GM12878 (cell line): Measurements from ENCODE around the gene UBE2Z. TPM values are rescaled to one million over a fixed set of nuclear protein-coding genes. Genes with fewer than 3 reads are reported as not detected.

Experiments
- ATAC-seq: fragments of 200-7000 bp; cut with Tn5 transposase; 3 replicates; pipeline ENCODE4 v1.9.1; 2020; ENCODE audit warnings: mild to moderate bottlenecking, moderate library complexity
- BruUV-seq: library from RNA; stranded (reverse); fragments of 400-500 nt; replicated peaks from 2 replicates; lab custom pipeline; 2021; lab: Mats Ljungman, UMichigan
- CTCF ChIA-PET: fragments of 300-600 bp; sonication (Branson Sonifier 250); formaldehyde crosslinking; extraction: SDS; loops from one replicate; lab custom pipeline; 2021; ENCODE audit warnings: inconsistent platforms; lab: Yijun Ruan, JAX
- POLR2A ChIA-PET: fragments of 350-600 bp; formaldehyde crosslinking; extraction: SDS; loops from one replicate; lab custom pipeline; 2021; ENCODE audit warnings: inconsistent platforms; lab: Charles Lee
- RAD21 ChIA-PET: fragments of 300-600 bp; sonication (Branson Sonifier 250); formaldehyde crosslinking; loops from one replicate; lab custom pipeline; 2023; ENCODE audit warnings: antibody characterized with exemption; ENCODE audit not compliant: unreplicated experiment; lab: Charles Lee
- SMC1A ChIA-PET: fragments of 300-600 bp; sonication (Branson Sonifier 250); formaldehyde crosslinking; loops from one replicate; lab custom pipeline; 2023; ENCODE audit not compliant: unreplicated experiment, uncharacterized antibody; lab: Charles Lee
- DNase-seq: peaks from one replicate; pipeline ENCODE4 v3.0.0-alpha.2; 2011; ENCODE audit warnings: low read depth, low spot score
- FAIRE-seq: peaks from 3 replicates; lab custom pipeline; 2011; peaks lifted over from hg19 to GRCh38; lab: Jason Lieb, UNC
- H2AFZ ChIP-seq: 2 replicates; pipeline ENCODE4 v1.6.0; 2011; ENCODE audit warnings: low read depth, low read length, control low read depth; ENCODE audit not compliant: control insufficient read depth
- H3K27ac ChIP-seq: 2 replicates; pipeline ENCODE4 v1.5.1; 2011; ENCODE audit warnings: control low read depth; ENCODE audit not compliant: control insufficient read depth, insufficient read depth
- H3K27me3 ChIP-seq, 2 experiments: replicated peaks in 1 of 2; 2 replicates each; pipeline versions ENCODE4 v1.6.0 to v1.6.1; 2011; ENCODE audit warnings: low read length in 1 of 2; ENCODE audit not compliant: control insufficient read depth in 2 of 2, insufficient read depth in 2 of 2
- H3K36me3 ChIP-seq, 2 experiments: 2 replicates each; pipeline ENCODE4 v1.5.1; 2011; ENCODE audit warnings: low read length in 1 of 2; ENCODE audit not compliant: control insufficient read depth in 2 of 2, insufficient read depth in 2 of 2
- H3K4me1 ChIP-seq: 2 replicates; pipeline ENCODE4 v1.6.1; 2011; ENCODE audit warnings: mild to moderate bottlenecking, low read length, moderate library complexity, mixed read lengths; ENCODE audit not compliant: control insufficient read depth, insufficient read depth
- H3K4me2 ChIP-seq: 2 replicates; pipeline ENCODE4 v1.6.0; 2011; ENCODE audit warnings: control low read depth; ENCODE audit not compliant: control insufficient read depth, insufficient read depth
- H3K4me3 ChIP-seq: fragments of 200-600 bp; sonication (generic); 2 replicates; pipeline ENCODE4 v1.5.1; 2016
- H3K79me2 ChIP-seq: 2 replicates; pipeline ENCODE4 v1.6.0; 2011; ENCODE audit warnings: low read length; ENCODE audit not compliant: control insufficient read depth, insufficient read depth
- H3K9ac ChIP-seq: 2 replicates; pipeline ENCODE4 v1.8.0; 2011; ENCODE audit warnings: low read length, control low read depth, mixed read lengths; ENCODE audit not compliant: control insufficient read depth, insufficient read depth
- H3K9me3 ChIP-seq: replicated peaks from 3 replicates; pipeline ENCODE4 v1.5.1; 2011; ENCODE audit warnings: mild to moderate bottlenecking, low read length; ENCODE audit not compliant: control insufficient read depth, insufficient read depth
- H4K20me1 ChIP-seq: 2 replicates; pipeline ENCODE4 v1.6.0; 2011; ENCODE audit not compliant: control insufficient read depth, insufficient read depth
- BHLHE40 ChIP-seq, 2 experiments: fragments of 450-650 bp in 1 of 2; IDR thresholded peaks; 2 replicates each; pipeline ENCODE4 v1.6.1; 2011 to 2017; ENCODE audit warnings: low read depth in 2 of 2, borderline replicate concordance in 1 of 2, improper control_type of control experiment in 1 of 2, low read length in 1 of 2, mild to moderate bottlenecking in 1 of 2
- CHD4 ChIP-seq: fragments of 200-600 bp; sonication (generic); IDR thresholded peaks from 2 replicates; pipeline ENCODE4 v1.6.1; 2016; ENCODE audit warnings: mild to moderate bottlenecking
- KDM1A ChIP-seq: fragments of 200-600 bp; sonication (generic); IDR thresholded peaks from 2 replicates; pipeline ENCODE4 v1.6.1; 2016; ENCODE audit warnings: borderline replicate concordance
- LARP7 ChIP-seq: fragments of 450-650 bp; IDR thresholded peaks from 2 replicates; pipeline ENCODE4 v1.6.1; 2017; ENCODE audit warnings: mild to moderate bottlenecking
- RBBP5 ChIP-seq: fragments of 200-600 bp; sonication (generic); conservative IDR thresholded peaks from 2 replicates; pipeline ENCODE4 v1.6.1; 2016
- SMAD5 ChIP-seq: IDR thresholded peaks from 2 replicates; pipeline ENCODE4 v1.6.1; 2016; ENCODE audit warnings: antibody characterized with exemption, low read depth
- WGBS: methylation state at CpG from one replicate; pipeline ENCODE4 v1.1.6; 2016; ENCODE audit warnings: low lambda C conversion rate; ENCODE audit not compliant: insufficient replicate concordance, insufficient coverage; ENCODE audit errors: missing lambda C conversion rate; 5-methylcytosine and 5-hydroxymethylcytosine counted together
- in situ Hi-C: fragments of 300-500 bp; cut with MboI; formaldehyde crosslinking; loops from 9 replicates; pipeline ENCODE4 v1.14.3; 2018; ENCODE audit warnings: mixed read lengths
- intact Hi-C: fragments of 100-400 bp; cut with micrococcal nuclease; formaldehyde crosslinking; loops from one replicate; pipeline ENCODE4 v1.14.2; 2022; ENCODE audit not compliant: unreplicated experiment
- polyA plus RNA-seq, 11 experiments: library from polyadenylated mRNA; depleted of rRNA in 4 of 11; unstranded in 6 of 11; stranded (reverse) in 5 of 11; fragments of >200 nt; fragmentation: Nextera tagmentation in 4 of 11; fragmentation: Illumina TruSeq in 1 of 11; extraction: Ambion mirVana in 4 of 11; extraction: Trizol in 1 of 11; gene quantifications; 1 replicate in 1 of 11; 2 replicates in 10 of 11; pipeline versions ENCODE4 v1.2.1 to v1.2.3, GENCODE V29; 2011 to 2016; ENCODE audit warnings: inconsistent platforms in 2 of 11, missing spikeins in 2 of 11, low read depth in 1 of 11
- total RNA-seq, 4 experiments: library from RNA; depleted of rRNA in 3 of 4; stranded (reverse); fragments of >200 nt in 3 of 4; fragmentation: Illumina TruSeq in 1 of 4; extraction: Trizol in 1 of 4; gene quantifications; 2 replicates each; pipeline versions ENCODE4 v1.2.1 to v1.2.3, GENCODE V29; 2013 to 2021
- TF ChIP-seq, protein P1 (sequence below): fragments of 450-650 bp; IDR thresholded peaks from 2 replicates; pipeline ENCODE4 v1.6.1; 2017; ENCODE audit warnings: mild to moderate bottlenecking, moderate library complexity
- TF ChIP-seq, protein P2 (sequence below): fragments of 450-650 bp; IDR thresholded peaks from 2 replicates; pipeline ENCODE4 v1.6.1; 2016; ENCODE audit warnings: mild to moderate bottlenecking
- TF ChIP-seq, protein P3 (sequence below): fragments of 450-650 bp; IDR thresholded peaks from 2 replicates; pipeline ENCODE4 v1.6.1; 2017; ENCODE audit warnings: mild to moderate bottlenecking, low read depth, inconsistent platforms; ENCODE audit not compliant: poor library complexity, severe bottlenecking

UBE2Z gene
- total and polyA plus RNA-seq, 10 of the 15 experiments (the other 5 are each of a cell fraction or from before 2014, with no cell fraction given): 23.1 to 191 (median 57.4) TPM

DNA sequence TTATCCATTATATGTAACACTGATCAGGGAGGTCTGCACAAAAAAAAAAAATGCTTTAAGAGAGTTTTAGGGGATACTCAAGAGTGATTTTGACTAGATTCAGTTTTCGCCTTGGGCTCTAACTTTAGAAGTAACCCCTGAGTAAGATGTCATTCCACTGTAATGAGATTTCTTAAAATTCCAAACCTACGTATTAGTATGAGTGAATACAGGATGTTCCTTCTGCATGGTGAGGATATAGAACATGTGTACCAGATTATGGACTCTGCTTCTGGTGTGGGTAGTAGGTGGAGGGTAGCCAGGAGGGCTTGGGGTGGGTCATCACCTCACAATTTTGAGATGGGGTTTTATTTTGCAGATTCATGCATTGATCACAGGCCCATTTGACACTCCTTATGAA is 4.3 kb downstream of the UBE2Z start (continued):
- TF ChIP-seq, protein P1, sequence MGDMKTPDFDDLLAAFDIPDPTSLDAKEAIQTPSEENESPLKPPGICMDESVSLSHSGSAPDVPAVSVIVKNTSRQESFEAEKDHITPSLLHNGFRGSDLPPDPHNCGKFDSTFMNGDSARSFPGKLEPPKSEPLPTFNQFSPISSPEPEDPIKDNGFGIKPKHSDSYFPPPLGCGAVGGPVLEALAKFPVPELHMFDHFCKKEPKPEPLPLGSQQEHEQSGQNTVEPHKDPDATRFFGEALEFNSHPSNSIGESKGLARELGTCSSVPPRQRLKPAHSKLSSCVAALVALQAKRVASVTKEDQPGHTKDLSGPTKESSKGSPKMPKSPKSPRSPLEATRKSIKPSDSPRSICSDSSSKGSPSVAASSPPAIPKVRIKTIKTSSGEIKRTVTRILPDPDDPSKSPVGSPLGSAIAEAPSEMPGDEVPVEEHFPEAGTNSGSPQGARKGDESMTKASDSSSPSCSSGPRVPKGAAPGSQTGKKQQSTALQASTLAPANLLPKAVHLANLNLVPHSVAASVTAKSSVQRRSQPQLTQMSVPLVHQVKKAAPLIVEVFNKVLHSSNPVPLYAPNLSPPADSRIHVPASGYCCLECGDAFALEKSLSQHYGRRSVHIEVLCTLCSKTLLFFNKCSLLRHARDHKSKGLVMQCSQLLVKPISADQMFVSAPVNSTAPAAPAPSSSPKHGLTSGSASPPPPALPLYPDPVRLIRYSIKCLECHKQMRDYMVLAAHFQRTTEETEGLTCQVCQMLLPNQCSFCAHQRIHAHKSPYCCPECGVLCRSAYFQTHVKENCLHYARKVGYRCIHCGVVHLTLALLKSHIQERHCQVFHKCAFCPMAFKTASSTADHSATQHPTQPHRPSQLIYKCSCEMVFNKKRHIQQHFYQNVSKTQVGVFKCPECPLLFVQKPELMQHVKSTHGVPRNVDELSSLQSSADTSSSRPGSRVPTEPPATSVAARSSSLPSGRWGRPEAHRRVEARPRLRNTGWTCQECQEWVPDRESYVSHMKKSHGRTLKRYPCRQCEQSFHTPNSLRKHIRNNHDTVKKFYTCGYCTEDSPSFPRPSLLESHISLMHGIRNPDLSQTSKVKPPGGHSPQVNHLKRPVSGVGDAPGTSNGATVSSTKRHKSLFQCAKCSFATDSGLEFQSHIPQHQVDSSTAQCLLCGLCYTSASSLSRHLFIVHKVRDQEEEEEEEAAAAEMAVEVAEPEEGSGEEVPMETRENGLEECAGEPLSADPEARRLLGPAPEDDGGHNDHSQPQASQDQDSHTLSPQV: no peak
- TF ChIP-seq, protein P2, sequence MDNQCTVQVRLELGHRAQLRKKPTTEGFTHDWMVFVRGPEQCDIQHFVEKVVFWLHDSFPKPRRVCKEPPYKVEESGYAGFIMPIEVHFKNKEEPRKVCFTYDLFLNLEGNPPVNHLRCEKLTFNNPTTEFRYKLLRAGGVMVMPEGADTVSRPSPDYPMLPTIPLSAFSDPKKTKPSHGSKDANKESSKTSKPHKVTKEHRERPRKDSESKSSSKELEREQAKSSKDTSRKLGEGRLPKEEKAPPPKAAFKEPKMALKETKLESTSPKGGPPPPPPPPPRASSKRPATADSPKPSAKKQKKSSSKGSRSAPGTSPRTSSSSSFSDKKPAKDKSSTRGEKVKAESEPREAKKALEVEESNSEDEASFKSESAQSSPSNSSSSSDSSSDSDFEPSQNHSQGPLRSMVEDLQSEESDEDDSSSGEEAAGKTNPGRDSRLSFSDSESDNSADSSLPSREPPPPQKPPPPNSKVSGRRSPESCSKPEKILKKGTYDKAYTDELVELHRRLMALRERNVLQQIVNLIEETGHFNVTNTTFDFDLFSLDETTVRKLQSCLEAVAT: no peak

DNA sequence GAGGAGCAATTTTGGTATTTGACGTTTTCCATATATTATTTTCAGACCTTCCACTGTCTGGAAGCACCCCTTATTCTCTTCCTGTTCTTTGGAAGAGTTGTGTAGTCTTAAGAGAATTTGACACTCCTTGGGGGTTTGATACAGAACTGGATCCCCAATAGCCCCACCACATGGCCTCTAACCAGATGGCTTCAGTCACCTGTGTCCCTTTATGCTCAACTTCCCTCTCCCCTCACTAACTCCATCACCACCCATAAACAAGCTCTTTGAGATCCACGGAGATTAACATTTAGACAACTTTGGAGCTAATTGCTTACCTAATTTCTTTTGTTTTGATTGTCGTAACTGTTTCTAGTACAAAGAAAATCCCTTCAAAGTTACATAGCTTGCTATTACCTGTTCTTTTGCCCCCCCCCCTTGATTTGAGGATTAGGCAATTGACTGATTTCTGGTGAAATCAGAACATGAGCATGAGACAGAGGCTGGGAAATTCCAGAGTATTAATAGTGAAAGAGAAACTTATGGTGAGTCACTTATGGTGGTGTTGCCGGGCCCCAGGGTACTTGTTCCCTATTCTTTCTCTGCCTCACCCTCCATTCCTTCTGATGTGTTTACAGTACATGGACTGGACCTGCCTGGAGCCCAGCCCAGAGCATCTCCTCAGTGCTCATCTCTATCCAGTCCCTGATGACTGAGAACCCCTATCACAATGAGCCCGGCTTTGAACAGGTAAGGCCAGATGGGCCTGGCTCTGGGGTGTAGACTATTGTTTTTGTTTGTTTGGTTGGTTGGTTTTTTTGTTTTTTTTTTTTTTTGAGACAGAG is 7.5 kb downstream of the UBE2Z start:
- H4K20me1 ChIP-seq: no peaks in the 10 kb centered on the region
- peak; percentile 86 for ATAC-seq
- H3K27ac ChIP-seq: peak overlapping the region; percentile 93
- H3K9ac ChIP-seq: peak overlapping the region; percentile 69
- peak overlapping the region; percentile 21; the same call in 1 of the 2 replicates for H2AFZ ChIP-seq
- ChIA-PET SMC1A (interaction anchor here (0.8 to 2.9 kb wide), 13 partner anchors 10 to 117 kb away, joined by 3 to 16 read pairs (median 4); partner anchors contain the start of genes ATP5MC1 and SNF8), POLR2A (interaction anchor here (0.6 to 3.0 kb wide), 16 partner anchors 14 to 1848 kb away, joined by 3 to 11 read pairs (median 4); partner anchors contain the start of genes ATP5MC1 and SNF8), CTCF (interaction anchor here (0.5 to 1.7 kb wide), 12 partner anchors 10 to 1823 kb away, joined by 3 to 12 read pairs (median 3); no protein-coding TSS in a partner anchor), RAD21 (interaction anchor here (0.6 to 2.3 kb wide), 10 partner anchors 16 to 299 kb away, joined by 3 to 22 read pairs (median 4); partner anchors contain the start of gene ATP5MC1)
- FAIRE-seq: peak; percentile 23
- H3K36me3 ChIP-seq: peaks cover 3 to 41% of the 10 kb centered on the region in 2 experiments
- H3K4me3 ChIP-seq: peak overlapping the region; percentile 43
- BruUV-seq: no TSS peak
- H3K79me2 ChIP-seq: peaks cover 65% of the 10 kb centered on the region
- no peaks in the 10 kb centered on the region for H3K9me3 ChIP-seq
- under 1% methylated on average over 5 of the region's 5 CpGs for WGBS
- H3K27me3 ChIP-seq: no peaks in the 10 kb centered on the region
- DNase-seq: peak; percentile 74
- intact Hi-C loops: loop anchor here (2.0 to 5.0 kb wide), 2 partner anchors 29 to 302 kb away; partner anchors contain the start of gene SNF8
- H3K4me1 ChIP-seq: peaks cover 33% of the 10 kb centered on the region
- peak overlapping the region; percentile 93 for H3K4me2 ChIP-seq
- in situ Hi-C loops: no loop called here
- TF ChIP-seq SMAD5 (no peak), RBBP5 (no peak), BHLHE40 (IDR thresholded peaks at IDR 0.05; ENCODE audit: borderline replicate concordance in 1 of 2, low read depth in 2 of 2, low read length in 1 of 2) (peak in 1 of 2 experiments; percentile 35; a peak in 1 of 4 replicates), KDM1A (no peak), CHD4 (no peak), LARP7 (no peak)
- TF ChIP-seq, protein P3, sequence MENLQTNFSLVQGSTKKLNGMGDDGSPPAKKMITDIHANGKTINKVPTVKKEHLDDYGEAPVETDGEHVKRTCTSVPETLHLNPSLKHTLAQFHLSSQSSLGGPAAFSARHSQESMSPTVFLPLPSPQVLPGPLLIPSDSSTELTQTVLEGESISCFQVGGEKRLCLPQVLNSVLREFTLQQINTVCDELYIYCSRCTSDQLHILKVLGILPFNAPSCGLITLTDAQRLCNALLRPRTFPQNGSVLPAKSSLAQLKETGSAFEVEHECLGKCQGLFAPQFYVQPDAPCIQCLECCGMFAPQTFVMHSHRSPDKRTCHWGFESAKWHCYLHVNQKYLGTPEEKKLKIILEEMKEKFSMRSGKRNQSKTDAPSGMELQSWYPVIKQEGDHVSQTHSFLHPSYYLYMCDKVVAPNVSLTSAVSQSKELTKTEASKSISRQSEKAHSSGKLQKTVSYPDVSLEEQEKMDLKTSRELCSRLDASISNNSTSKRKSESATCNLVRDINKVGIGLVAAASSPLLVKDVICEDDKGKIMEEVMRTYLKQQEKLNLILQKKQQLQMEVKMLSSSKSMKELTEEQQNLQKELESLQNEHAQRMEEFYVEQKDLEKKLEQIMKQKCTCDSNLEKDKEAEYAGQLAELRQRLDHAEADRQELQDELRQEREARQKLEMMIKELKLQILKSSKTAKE: no peak
